Kidney capillary endothelial cell (primary cell): ENCODE measurements around the gene LDLRAD4.

ENCODE experiments used
- DNase-seq: peaks from one replicate; pipeline ENCODE4 v3.0.0-alpha.2; 2018; ENCODE audit warnings: low spot score

The LDLRAD4 gene

DNA sequence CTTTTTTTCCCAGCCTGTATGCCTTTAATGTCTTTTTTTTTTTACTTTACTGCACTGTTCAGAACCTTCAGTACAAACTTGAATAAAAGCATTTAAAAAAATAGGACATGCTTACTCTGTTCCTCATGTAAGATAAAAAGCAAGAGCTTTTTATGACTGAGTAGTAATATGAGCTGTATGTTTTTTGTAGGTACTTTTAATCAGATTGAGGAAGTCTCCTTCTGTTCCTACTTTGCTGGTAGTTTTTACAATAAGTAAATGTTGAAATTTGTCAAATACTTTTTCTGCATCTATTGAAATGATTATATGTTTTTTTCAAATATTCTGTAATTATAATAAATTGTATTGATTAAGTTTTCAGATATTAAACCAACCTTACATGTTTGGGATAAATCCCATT is 318.0 kb downstream of the LDLRAD4 start:
- no peak for DNase-seq

DNA sequence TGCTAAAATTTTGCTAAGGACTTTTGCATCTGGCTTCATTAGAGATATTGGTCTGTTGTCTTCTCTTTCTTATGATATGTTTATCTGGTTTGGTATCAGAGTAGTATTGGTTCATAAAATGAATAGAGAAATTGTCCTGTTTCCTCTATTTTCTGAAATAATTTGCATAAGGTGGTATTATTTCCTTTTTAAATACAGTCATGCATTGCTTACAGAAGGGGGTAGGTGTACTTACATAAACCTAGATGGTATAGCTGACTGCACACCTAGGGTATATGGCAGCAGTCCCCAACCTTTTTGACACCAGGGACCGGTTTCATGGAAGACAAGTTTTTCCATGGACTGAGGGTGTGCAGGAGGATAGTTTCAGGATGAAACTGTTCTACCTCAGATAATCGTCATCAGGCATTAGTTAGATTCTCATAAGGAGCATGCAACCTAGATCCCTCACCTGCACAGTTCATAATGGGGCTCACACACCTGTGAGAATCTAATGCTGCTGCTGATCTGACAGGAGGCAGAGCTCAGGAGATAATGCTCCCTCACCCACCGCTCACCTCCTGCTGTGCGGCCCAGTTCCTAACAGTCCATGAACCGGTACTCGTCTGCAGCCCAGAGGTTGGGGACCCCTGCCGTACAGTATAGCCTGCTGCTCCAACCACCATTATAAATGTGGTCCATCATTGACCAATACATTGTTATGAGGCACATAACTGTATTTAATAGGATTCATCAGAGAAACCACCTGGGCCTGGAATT is 318.6 kb downstream of the LDLRAD4 start:
- DNase-seq: no peak

DNA sequence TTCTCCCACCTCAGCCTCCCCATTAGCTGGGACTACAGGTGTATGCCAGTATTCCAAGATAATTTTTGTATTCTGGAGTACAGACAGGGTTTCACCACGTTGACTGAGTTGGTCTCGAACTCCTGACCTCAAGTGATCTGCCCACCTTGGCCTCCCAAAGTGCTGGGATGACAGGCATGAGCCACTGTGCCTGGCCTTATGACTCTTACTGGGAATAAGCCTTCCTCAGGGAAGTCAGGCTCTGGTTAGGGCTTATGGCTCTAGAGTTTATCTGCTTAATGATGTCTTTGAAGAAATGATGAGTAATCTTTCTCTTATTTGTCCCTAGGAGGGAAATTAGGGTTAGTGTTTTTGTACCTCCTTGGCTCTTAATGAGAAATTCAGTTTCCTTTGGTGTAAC is 320.1 kb downstream of the LDLRAD4 start:
- DNase-seq: no peak

DNA sequence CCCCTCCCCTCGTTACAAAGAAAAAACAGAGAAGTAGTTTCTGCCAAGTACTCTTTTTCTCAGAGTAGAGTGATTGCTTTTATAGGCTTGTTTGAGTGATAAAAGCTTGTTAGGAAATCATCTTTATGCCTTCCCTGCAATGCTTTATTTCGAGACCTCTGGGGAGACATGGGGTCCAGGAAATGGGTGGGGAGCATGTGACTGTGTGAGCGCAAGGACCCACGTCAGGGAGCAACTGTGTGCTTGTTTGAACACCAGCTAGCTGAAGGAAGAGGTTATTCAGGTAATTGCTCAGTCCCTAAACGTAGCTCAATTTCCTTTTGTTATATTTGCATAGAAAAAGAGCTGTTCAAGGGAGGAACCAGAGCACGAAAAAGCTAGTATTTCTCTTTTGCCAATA is 320.5 kb downstream of the LDLRAD4 start:
- no peak for DNase-seq

DNA sequence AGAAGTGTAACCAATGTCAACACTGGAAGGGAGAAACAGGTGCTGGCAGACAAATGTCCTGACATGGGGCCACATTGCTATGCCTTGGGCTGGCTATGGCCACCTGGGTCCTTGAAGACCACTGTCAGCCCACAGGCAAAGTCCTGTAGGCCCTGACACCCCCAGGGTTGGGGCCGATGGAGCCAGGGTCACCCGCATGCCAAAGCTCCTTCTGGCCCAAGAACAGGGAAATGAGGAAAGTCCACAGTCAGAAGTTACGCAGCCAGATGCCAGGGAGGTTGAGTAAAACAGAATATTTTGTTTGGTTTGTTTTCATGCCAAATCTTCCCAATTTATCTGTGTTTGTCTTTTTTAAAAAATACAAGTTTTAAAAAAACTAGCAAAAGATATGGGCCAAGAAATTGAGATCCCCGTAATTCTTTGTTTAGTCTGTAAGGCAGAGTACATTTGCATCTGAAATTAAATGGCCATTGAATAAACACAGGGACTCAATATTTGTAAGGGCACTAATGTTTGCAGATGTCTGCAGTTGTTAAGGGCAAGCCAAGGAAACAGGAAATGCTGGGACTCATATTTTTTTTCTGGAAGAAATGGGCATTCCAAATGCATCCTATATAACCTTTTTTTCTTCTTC is 321.4 kb downstream of the LDLRAD4 start:
- DNase-seq: no peak

DNA sequence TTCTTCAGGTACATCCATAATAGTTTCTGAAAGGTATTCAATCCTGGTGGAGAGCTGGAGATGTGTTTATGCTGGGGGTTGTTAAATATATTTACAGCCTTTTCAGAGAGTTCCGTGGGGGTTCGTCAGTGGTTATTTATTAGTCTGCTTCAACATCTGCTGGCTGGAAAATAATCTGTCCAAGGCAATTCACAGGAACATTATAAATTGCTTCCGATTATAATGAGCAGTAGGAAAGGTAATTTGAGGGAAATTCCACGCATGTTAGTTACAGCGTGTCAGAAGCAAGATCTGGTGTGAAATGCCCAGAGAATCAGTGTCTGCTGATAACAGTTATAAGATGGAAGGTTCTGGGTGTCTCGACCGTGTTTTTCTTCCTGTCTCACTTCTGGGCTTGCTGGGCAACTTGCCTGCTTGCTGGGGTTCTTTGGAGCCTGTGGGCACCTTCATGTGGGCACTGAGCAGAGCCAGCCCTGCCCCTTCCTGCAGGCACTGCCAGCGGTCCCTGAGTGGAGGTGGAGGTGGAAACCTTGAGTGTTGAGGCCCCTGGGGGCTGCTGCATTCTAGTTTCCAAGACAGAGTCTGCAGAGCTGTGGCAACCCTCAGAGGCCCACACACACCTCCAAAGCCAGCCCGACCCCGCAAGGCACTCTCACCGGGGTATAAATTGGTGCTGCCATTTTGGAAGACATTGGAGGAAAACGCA is 322.1 kb downstream of the LDLRAD4 start:
- no peak for DNase-seq

DNA sequence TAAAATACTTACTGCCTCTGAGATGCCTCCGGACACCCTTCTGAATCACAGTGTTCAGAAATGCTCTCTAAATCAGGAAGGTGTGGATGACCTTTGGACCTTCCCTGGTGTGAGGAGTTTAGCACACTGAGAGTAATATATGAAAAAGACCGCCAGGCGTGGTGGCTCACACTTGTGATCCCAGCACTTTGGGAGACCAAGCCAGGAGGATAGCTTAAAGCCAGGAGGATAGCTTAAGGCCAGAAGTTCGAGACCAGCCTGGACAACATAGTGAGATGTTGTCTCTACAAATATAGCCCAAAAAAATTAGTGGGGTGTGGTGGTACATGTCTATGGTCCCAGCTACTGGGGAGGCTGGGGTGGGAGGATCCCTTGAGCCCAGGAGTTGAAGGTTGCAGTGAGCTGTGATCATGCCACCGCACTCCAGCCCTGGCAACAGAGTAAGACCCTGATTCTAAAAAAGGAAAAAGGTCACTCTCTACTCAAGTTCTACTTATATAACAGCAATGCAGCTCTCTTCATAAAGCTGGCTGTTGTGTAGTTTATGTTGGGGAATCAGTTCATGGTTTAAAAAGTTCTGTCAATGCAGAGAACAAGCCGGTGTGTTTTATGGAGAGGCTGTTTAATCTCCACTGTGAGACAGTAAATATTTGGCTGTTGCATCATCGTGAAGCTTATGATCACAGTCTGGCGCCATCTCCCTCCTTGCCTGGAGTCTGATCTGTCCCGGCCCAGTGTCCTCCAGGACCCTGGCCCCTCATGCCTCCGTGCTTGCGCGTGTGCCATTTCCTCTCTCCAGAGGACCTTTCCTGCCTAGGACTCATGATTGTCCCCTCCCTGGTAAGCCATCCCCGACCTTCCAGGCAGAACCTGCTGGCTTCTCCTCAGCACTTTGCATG is 323.3 kb downstream of the LDLRAD4 start:
- no peak for DNase-seq

DNA sequence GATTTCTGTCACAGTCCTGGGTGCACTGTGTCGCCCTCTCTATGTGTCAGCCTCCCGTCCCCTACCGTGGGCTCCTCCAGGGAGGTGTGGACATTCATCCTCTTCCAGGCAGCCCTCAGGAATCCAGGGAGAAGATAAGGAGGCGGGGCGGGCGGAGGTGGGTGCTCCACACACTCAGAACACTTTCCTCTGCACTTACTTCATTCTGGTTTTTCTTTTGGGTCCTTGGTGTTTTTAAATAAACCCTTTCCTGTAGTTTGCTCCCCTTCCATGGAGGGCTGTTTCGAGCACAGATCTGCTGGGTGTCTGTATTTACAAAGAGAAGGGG is 323.9 kb downstream of the LDLRAD4 start:
- no peak for DNase-seq

DNA sequence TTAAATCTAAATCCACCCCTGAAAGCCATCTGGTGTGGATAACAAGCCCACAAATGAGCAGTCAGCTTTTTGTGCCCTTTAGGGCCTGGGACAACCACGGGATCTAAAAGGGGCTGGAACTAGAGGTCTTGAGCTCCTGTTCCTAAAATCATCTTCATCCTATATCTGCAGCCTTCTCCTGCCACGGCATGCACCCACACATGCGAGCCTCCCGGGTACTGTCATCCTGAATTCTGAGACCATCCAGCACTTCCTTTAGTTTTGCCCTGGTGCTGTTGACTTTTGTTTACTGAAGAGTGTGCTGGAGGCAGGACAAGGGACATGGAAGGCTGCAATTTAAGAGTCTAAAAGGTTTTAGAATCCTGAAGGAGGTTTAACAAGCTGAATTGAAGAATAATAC is 324.6 kb downstream of the LDLRAD4 start:
- DNase-seq: no peak

DNA sequence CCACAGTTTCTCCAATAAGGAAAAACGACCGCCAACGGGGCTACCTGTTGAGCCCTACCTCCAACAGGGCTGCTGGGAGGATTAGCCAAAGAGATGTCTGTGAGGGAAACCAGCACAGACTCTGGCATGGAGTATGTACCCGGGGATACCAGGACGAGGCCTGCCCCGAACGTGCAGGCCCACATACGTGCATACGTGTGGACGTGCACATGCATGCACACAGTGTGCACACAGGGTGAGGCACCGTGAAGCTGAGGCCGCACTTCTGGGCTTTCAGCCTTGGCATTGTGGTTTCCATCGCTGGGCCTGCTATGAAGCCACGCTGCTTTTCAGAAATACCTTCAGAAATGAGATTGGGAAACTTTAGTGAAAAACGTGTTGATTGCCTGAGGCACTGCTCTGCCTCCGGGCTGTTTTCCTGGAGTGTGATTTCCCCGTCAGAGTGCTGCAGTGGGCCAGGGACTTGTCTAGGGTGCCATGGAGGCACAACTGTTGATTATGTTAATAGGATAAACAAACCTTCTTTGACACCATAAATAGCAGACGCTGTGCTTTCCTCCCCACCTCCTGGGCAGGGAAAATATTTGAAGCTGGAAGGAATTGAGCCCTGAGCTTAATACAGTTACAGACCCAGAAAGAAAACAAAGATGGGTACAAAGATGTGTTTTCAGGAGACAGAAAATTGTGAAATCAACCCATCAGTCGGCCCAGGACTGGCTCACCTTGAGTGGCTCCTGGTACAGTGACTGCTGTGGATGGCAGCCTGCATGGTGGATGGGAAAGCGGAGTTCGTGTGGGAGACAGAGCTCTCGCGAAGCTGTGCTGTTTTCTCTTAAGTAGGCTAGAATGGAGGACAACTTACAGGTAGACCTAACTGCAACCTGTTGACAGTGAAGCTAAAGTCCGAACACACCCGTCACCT is 325.5 kb downstream of the LDLRAD4 start:
- DNase-seq: no peak

DNA sequence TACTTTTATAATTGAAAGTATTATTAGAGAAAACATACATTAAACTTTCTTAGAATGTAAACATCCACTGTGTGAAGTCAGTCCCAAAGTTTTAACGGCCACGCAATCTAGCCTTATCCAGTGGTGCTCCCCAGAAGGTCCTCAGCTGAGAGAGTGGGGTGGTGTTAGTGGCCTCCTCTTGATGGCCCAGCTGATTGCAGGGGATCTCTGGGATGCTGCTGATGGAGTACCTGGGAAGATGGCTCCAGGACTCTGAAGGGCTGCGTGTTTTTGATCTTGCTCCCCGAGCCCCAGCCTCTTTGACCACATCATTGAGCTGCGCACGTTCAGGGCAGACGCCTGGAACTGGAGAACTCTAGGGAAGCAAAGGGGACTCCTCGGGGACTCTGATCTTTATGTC is 326.4 kb downstream of the LDLRAD4 start:
- DNase-seq: no peak

DNA sequence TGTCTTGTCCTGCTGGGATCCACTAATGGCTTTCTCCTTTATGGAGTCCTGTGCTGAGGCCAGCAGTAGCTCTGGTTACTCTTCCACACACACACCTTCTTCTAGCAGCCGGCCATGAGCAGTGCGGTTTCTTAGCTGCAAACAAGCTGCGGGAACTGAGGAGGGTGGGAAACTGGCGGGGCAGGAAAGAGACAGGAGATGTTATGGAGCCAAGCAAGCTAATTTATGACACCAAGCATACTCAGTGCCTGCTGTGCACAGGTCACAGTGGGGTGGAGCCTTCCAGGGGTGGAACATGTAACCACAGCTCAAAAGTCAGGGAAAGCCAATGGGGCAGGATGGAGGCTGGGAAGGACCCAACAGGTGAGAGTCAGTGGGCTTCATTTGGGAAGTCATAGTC is 327.0 kb downstream of the LDLRAD4 start:
- DNase-seq: no peak

DNA sequence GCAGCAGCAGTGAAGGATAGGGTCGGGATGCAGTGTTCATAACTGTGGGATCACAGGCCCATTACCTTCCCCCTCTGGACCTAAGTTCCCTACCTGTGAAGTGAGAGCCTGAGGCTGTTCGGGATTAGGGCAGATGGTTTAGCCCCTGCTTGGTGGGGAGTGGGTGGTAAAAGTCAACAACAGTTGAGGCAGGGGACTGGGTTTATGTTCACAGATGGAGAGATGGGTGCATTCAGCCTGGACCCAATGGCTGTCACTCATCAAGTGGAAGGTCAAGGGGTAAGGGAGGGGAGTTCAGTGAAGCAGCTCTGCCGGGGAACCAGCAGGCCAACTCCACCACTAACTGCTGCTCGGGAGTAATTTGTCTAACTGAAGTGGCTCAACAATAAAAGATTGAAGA is 327.4 kb downstream of the LDLRAD4 start:
- no peak for DNase-seq

DNA sequence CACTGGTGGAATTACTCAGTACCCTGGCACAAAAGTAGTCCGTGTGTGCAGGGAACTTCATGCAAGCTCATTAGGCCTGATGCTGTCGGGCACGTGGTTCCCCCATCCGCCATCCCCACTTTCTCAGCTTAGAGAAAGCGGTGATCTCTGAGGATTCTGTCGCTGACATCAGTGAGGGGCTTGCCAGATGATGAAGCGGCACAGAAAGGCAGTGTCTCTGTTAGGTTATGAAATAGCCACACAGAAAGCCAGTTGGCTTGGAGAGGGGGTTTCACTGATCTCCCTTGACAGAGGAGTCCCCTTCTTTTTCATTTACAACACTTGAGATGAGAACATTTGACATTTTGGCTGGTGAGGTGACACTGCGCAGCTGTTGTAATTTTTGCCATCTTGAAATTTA is 328.1 kb downstream of the LDLRAD4 start:
- no peak for DNase-seq

DNA sequence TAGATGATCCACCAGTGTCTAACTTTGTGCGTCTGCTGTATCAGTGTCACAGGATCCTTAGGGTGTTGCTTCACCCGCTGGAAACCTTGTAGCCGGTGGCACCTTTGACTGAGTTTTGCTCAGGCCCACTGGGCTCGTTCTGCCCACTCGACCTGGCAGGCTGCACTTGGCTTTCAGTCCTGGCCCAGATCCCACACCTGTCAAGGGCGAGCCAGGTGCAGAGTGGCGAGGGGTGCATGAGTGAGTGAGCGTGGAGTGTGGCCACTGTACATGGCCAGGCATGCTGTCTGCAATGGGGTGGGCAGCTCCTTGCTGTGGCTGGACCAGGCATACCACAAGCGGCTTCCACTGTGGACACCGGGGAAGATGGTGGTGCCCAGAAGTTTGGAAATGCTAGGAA is 328.8 kb downstream of the LDLRAD4 start:
- DNase-seq: no peak

DNA sequence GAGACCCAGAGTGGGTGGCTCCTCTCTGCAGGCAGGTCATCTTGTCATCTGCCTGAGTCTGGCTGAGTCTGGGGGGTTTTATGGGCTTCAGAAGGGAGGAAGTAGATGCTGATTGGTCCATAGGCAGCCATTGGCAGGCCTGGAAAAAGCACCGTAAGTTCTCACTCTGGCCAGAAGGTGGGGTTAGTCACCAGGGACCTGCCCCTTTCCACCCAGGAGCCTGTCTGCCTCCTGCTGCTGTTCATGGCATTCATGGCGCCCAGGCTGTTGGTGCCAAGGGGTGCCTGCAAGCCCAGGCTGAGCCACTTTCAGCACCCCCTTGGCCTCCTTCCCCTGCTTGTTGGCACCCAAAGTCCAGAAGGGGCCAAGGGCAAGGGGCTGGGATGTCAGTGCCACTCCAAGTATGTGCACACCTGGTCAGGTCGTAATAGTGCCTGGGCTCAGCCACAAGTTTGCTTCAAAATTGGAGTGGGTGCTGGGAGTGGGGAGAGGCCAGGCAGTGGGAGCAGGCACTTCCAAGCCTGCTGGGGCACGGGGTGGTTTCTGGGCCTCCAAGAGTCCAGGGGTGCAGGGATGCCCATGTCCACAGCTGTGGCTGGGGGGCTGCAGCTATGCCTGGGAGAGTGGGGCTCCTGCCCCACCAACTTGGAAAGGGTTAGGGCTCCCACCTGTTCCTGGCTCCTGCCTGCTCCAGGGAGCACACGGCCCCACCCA is 329.7 kb downstream of the LDLRAD4 start:
- DNase-seq: no peak

DNA sequence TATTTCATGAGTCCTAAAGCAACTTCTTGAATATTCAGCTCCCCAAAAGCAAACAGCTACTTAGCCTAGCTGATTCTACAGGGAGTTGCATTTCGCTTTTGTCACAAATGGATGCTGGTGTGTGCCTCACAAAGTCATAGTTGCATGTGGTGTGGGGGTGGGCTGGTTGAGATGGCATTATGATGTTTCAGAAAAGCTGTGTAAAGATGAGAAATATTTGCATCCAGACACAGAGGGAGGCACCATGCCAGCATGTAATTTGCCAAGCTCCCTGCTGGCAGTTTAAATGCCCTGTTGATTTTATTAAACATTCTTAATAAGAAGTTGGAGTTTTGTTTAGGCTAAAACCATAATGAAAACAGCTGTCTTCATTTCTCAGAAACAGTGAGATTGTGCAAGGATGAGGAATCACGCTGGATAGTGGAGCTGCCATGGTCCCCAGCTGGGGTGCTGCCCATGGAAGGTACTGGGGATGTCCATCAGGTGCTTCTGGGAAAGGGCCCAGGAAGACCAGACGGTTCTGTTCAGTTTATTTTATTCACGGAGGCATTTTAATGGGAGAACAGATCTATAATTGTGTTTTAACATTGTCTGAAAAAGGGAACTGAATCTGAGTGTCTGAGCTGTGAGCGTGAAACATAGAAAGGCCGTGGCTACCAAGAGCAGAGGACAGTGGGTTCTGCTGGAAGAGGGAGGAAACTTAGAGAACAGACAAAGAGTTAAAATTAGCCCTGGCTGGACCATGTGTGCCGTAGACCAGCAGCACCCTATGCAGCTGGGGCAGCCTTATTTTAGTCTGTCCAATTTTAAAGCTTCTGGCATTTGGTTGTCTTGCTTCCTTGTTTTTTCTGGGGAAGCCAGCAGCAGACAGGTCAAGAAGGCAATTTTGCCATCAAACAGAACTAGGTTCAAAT is 330.7 kb downstream of the LDLRAD4 start:
- DNase-seq: no peak

DNA sequence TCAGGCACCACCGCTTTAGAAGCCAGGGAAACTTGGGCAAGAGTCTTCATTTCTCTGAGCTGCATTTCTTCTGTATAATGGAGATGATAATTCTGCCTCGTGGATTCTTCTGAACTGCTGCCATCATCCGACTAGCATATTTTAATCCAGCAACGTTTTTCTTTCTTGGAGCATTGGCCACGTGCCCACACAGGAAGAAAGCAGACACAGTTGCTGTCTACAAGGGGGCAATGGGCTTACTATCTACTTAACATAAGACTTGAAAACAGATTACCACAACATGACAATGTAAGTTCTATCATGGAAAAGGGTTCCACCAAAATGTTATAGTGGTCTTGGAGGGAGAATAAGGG is 331.3 kb downstream of the LDLRAD4 start:
- DNase-seq: no peak

DNA sequence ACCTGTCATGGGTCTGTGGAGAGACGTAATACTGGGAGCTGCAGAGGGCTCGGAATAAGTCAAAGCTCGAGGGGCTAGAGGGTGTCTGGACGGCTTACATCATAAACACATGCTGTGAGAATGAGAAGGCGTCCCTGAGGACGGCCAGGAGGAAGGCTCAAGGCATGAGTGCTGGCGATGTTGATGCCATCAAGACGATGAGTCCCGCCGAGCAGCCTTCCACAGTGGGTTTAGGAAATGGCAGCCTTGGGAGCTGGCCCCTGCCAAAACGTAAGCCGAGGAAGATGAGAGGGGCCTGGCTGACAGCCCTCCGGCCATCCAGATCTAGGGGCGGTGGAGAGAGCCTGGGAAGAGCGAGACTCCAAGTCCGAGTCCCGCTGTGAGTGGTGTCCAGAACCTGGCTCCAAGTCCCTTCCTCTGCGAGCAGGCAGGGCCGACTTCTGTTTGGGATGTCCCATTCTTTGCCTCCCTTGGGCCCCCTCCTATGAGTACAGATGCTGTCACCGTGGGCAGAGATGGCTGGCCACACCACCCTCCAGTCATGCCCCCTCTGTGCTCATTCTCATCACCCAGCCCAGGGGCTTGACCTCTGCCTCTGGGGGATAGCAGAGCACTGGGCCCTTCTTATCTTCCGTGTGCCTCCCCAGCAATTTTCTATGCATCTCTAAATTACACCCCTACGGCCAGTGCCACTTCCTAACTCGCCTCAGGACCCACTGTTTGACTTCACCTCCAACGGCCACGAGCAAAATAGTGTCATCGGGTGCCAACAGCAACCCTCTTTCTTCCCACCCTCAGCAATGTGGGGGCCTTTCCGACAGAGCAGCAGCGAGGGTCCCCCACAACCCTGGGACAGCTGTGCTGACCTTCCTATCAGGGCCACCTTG is 332.1 kb downstream of the LDLRAD4 start:
- DNase-seq: no peak
